Chondrocyte (in vitro differentiated cells): Measurements from ENCODE around the gene NLRP13. TPM values are rescaled to one million over a fixed set of nuclear protein-coding genes. Genes with fewer than 3 reads are reported as not detected.

Experiments used
- DNase-seq: peaks from one replicate; pipeline ENCODE4 v3.0.0; 2021; ENCODE audit warnings: mixed read lengths, low spot score
- H3K27ac Mint-ChIP-seq: one replicate; pipeline ENCODE4 v1.8.0; 2021; ENCODE audit warnings: mild to moderate bottlenecking, moderate library complexity, mixed read lengths; ENCODE audit not compliant: unreplicated experiment
- H3K27me3 Mint-ChIP-seq: 2 replicates; pipeline ENCODE4 v1.8.0; 2021; ENCODE audit warnings: low read depth, mixed read lengths
- H3K36me3 Mint-ChIP-seq: 2 replicates; pipeline ENCODE4 v1.8.0; 2021; ENCODE audit warnings: low read depth, mixed read lengths
- H3K4me1 Mint-ChIP-seq: 2 replicates; pipeline ENCODE4 v1.8.0; 2021; ENCODE audit warnings: low read depth, mild to moderate bottlenecking, mixed read lengths
- H3K4me3 Mint-ChIP-seq: one replicate; pipeline ENCODE4 v1.8.0; 2021; ENCODE audit warnings: mild to moderate bottlenecking, moderate library complexity, mixed read lengths; ENCODE audit not compliant: unreplicated experiment
- H3K9me3 Mint-ChIP-seq: 2 replicates; pipeline ENCODE4 v1.8.0; 2021; ENCODE audit warnings: low read depth, mixed read lengths
- CTCF ChIP-seq: fragments of 200-600 bp; sonication (generic); IDR thresholded peaks from 2 replicates; pipeline ENCODE4 v1.5.0; 2021; ENCODE audit warnings: antibody characterized with exemption, mild to moderate bottlenecking, moderate library complexity
- total RNA-seq: library from RNA; stranded (reverse); gene quantifications from 3 replicates; pipeline ENCODE4 v1.2.1, GENCODE V29; 2021

NLRP13 gene
- total RNA-seq, 1 donor from 2014 or later, result not detected

- Mint-ChIP-seq H3K4me1 (no peaks in the 10 kb centered on the region), H3K4me3 (no peak overlapping the region), H3K36me3 (peaks cover 2% of the 10 kb centered on the region), H3K27me3 (no peaks in the 10 kb centered on the region), H3K27ac (no peak overlapping the region), H3K9me3 (peaks cover 49% of the 10 kb centered on the region)
- no peak for TF ChIP-seq CTCF
- no peak for DNase-seq
Observed at GRCh38 chr19:55902080-55902751, 29.9 kb downstream of the NLRP13 start.

- no peak for DNase-seq
- no peak overlapping the region for H3K27ac Mint-ChIP-seq
- H3K36me3 Mint-ChIP-seq, result peaks cover 2% of the 10 kb centered on the region
- H3K4me1 Mint-ChIP-seq, result no peaks in the 10 kb centered on the region
- H3K4me3 Mint-ChIP-seq, result no peak overlapping the region
- no peaks in the 10 kb centered on the region for H3K27me3 Mint-ChIP-seq
- peaks cover 52% of the 10 kb centered on the region for H3K9me3 Mint-ChIP-seq
- no peak for TF ChIP-seq CTCF
Observed at GRCh38 chr19:55901369-55902079, 30.6 kb downstream of the NLRP13 start.

GRCh38 chr19:55898911-55899310 lies 33.2 kb downstream of the NLRP13 start:
- no peak for TF ChIP-seq CTCF
- no peak for DNase-seq
- Mint-ChIP-seq H3K27me3 (no peaks in the 10 kb centered on the region), H3K9me3 (peaks cover 55% of the 10 kb centered on the region), H3K4me1 (no peaks in the 10 kb centered on the region), H3K27ac (no peak overlapping the region), H3K36me3 (peaks cover 2% of the 10 kb centered on the region), H3K4me3 (no peak overlapping the region)

- TF ChIP-seq CTCF, result no peak
- H3K9me3 Mint-ChIP-seq, result peaks cover 62% of the 10 kb centered on the region
- no peaks in the 10 kb centered on the region for H3K36me3 Mint-ChIP-seq
- no peaks in the 10 kb centered on the region for H3K4me1 Mint-ChIP-seq
- H3K27me3 Mint-ChIP-seq, result no peaks in the 10 kb centered on the region
- no peak overlapping the region for H3K27ac Mint-ChIP-seq
- DNase-seq, result no peak
- H3K4me3 Mint-ChIP-seq, result no peak overlapping the region
Observed at GRCh38 chr19:55882626-55883025, 49.5 kb downstream of the NLRP13 start.

GRCh38 chr19:55877211-55877610 lies 54.9 kb downstream of the NLRP13 start:
- Mint-ChIP-seq H3K4me1 (no peaks in the 10 kb centered on the region), H3K9me3 (peaks cover 65% of the 10 kb centered on the region), H3K36me3 (no peaks in the 10 kb centered on the region), H3K27ac (no peak overlapping the region), H3K4me3 (no peak overlapping the region), H3K27me3 (no peaks in the 10 kb centered on the region)
- TF ChIP-seq CTCF, result no peak
- DNase-seq, result no peak
